Sigmoid colon (tissue), 3 donors: ENCODE results near the gene RSRC2.
"Not testable (repeated sequence)": the region's sequence is repeated elsewhere in the genome, so short reads cannot be mapped to it uniquely, and the experiment has no call there.

ENCODE experiments used
- POLR2A ChIP-seq, 2 donors: fragments of 450-650 bp; IDR thresholded peaks; one replicate each; pipeline ENCODE4 v1.6.1; 2016; ENCODE audit warnings: antibody characterized with exemption in 2 of 2, mild to moderate bottlenecking in 2 of 2, moderate library complexity in 2 of 2
- TF ChIP-seq, protein P1 (sequence below), 4 experiments: fragments of 450-650 bp in 3 of 4; fragments of 200-600 bp in 1 of 4; IDR thresholded peaks; one replicate each; pipeline ENCODE4 v1.5.1; 2016 to 2019; ENCODE audit warnings: antibody characterized with exemption in 4 of 4, mild to moderate bottlenecking in 3 of 4, moderate library complexity in 2 of 4

DNA sequence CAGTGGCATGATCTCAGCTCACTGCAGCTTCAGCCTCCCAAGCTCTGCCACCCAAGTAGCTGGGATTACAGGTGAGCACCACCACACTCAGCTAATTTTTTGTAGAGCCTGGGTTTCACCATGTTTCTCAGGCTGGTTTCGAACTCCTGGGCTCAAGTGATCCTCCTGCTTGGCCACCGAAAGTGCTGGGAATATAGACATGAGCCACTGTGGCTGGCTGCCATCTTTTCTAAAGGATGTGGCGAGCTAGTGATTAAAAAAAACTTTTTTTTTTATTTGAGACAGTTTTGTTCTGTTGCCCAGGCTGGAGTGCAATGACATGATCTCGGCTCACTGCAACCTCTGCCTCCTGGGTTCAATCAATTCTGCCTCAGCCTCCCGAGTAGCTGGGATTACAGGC lies 40.1 kb upstream of the RSRC2 start:
- TF ChIP-seq, protein P1, sequence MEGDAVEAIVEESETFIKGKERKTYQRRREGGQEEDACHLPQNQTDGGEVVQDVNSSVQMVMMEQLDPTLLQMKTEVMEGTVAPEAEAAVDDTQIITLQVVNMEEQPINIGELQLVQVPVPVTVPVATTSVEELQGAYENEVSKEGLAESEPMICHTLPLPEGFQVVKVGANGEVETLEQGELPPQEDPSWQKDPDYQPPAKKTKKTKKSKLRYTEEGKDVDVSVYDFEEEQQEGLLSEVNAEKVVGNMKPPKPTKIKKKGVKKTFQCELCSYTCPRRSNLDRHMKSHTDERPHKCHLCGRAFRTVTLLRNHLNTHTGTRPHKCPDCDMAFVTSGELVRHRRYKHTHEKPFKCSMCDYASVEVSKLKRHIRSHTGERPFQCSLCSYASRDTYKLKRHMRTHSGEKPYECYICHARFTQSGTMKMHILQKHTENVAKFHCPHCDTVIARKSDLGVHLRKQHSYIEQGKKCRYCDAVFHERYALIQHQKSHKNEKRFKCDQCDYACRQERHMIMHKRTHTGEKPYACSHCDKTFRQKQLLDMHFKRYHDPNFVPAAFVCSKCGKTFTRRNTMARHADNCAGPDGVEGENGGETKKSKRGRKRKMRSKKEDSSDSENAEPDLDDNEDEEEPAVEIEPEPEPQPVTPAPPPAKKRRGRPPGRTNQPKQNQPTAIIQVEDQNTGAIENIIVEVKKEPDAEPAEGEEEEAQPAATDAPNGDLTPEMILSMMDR (IDR thresholded peaks at IDR 0.05), result not testable (repeated sequence)
- not testable (repeated sequence) for TF ChIP-seq POLR2A (IDR thresholded peaks at IDR 0.05)
